Breast epithelium (tissue), 3 donors: ENCODE results near the gene TSPAN17.

Experiments
- POLR2A ChIP-seq: fragments of 450-650 bp; IDR thresholded peaks from one replicate; pipeline ENCODE4 v1.6.1; 2016; ENCODE audit warnings: antibody characterized with exemption, mild to moderate bottlenecking, moderate library complexity
- POLR2AphosphoS5 ChIP-seq, 3 donors: sonication (generic); formaldehyde crosslinking; IDR thresholded peaks; one replicate each; pipeline ENCODE4 v1.6.1; 2017; ENCODE audit warnings: antibody characterized with exemption in 3 of 3
- TF ChIP-seq, protein P1 (sequence below), 3 donors: fragments of 450-650 bp; IDR thresholded peaks; one replicate each; pipeline ENCODE4 v1.5.1; 2016 to 2017; ENCODE audit warnings: antibody characterized with exemption in 3 of 3, mild to moderate bottlenecking in 3 of 3, moderate library complexity in 3 of 3

DNA sequence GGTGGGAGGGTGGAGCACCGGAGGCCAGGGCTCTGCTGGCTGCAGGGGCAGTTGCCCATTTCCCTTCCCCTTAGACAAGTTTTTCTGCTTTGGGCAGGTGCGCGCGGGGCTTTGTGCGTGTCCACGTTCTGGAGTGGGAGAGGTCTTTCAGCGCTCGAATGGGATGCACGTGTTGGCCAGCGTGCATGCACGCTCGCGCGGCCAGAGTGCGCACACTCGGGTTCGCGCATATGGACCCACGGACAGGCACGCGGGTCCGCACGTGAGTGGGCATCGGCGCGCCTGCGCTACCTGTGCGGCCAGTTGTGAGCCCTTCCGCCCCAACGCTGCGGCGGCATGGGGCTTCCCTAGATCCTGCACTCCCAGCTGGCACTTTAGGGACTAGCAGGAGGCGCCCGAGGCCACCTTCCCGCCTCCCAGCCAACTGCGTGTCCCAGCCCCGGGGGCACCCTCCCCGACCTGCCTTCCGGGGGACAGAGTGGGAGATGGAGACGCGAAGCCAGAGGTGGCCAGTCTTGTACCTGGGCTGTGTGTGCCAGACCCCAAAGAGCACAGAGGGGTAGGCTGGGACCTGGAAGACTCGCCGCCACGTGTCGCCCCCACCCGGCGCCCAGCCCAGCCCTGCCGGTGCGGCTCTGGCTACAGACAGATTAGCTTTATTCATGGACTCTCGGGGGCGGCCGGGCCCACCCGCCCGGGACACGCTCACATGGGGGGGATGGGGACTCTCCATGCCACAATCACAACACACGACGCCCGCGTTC lies 27.5 kb upstream of the TSPAN17 start:
- TF ChIP-seq, protein P1, sequence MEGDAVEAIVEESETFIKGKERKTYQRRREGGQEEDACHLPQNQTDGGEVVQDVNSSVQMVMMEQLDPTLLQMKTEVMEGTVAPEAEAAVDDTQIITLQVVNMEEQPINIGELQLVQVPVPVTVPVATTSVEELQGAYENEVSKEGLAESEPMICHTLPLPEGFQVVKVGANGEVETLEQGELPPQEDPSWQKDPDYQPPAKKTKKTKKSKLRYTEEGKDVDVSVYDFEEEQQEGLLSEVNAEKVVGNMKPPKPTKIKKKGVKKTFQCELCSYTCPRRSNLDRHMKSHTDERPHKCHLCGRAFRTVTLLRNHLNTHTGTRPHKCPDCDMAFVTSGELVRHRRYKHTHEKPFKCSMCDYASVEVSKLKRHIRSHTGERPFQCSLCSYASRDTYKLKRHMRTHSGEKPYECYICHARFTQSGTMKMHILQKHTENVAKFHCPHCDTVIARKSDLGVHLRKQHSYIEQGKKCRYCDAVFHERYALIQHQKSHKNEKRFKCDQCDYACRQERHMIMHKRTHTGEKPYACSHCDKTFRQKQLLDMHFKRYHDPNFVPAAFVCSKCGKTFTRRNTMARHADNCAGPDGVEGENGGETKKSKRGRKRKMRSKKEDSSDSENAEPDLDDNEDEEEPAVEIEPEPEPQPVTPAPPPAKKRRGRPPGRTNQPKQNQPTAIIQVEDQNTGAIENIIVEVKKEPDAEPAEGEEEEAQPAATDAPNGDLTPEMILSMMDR (IDR thresholded peaks at IDR 0.05) = no peak
- TF ChIP-seq POLR2AphosphoS5 (IDR thresholded peaks at IDR 0.05) (no peak), POLR2A (no peak)
